ENCODE measurements around the gene NUAK2.

The NUAK2 gene

DNA sequence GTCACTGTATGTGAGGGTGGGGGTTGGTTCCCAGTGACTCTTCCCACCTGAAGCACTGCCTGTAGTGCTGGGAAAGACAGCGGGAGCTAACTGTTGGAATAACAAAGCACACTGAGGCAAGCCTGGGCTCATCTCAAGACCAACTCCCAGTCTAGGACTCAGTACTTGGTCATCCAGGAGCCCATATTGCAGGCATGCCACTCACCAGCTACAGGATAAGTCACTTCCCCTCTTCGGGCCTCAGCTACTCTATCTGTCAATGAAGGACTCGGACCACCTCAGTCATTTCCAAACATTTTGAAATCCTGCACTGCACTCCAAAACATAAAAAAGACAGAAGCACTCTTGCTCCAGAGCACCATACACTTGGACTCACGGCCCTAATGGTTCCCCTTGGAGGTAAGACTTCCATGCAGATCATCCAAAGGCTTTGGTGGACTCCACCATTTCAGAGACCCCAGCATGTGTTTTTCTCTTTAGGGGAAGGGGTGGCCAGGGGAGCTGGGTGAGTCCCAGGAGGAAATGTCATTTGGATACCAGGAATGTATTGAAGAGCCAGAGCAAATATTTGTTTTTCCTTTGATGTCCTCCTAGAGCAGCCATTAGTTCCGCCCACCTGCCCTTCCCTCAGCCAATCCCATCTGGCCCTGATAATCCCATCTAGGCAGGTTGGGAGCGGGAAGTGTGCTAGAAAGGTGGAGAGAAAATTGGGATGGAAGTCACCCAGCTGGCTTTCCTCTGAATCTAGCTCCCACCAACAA, 3.1 kb downstream of the NUAK2 start:
- Histone ChIP-seq H4K8ac (ENCODE audit: low read length) (peak overlapping the region; percentile 65), H3K36me3 (ENCODE audit: control insufficient read depth in 1 of 2, insufficient read depth in 2 of 2, low read depth in 1 of 2, low read length in 2 of 2) (peaks cover 0 to 6% of the 10 kb centered on the region in 2 experiments), H3K4me3 (ENCODE audit: insufficient read depth in 1 of 2, low read depth in 1 of 2, low read length in 2 of 2) (peak overlapping the region in 1 of 2 experiments; percentile 2), H3K18ac (ENCODE audit: low read depth in 1 of 2, low read length in 2 of 2) (no peak overlapping the region), H3K4me2 (ENCODE audit: low read length, poor library complexity, severe bottlenecking) (peak overlapping the region; percentile 73), H3K27ac (ENCODE audit: low read length, poor library complexity, severe bottlenecking) (peak overlapping the region; percentile 70), H2BK5ac (ENCODE audit: low read depth, low read length, poor library complexity, severe bottlenecking) (no peak overlapping the region), H2BK12ac (ENCODE audit: low read length in 2 of 2) (peak overlapping the region in 1 of 2 experiments; percentile 38), H3K9me3 (ENCODE audit: control insufficient read depth, low read length) (no peaks in the 10 kb centered on the region), H3K79me1 (replicated peaks; ENCODE audit: low read length, poor library complexity, severe bottlenecking) (peaks cover 4% of the 10 kb centered on the region), H3K27me3 (ENCODE audit: control insufficient read depth in 1 of 2, insufficient read depth in 1 of 2, low read length in 2 of 2) (no peaks in the 10 kb centered on the region), H2AFZ (ENCODE audit: low read depth, low read length) (no peak overlapping the region), H2BK120ac (ENCODE audit: low read depth, low read length) (no peak overlapping the region), H3K4me1 (ENCODE audit: control insufficient read depth, insufficient read depth, low read depth, low read length) (peaks cover 39% of the 10 kb centered on the region), H2BK15ac (ENCODE audit: low read depth, poor library complexity, severe bottlenecking) (no peak overlapping the region), H2AK5ac (ENCODE audit: low read length, severe bottlenecking) (peak overlapping the region; percentile 63), H3K9ac (ENCODE audit: low read length) (no peak overlapping the region), H3K4ac (ENCODE audit: low read depth in 1 of 2, low read length in 2 of 2) (peak overlapping the region in 1 of 2 experiments; percentile 48), H3K23ac (ENCODE audit: low read length in 2 of 2) (peak overlapping the region in 1 of 2 experiments; percentile 10), H4K91ac (ENCODE audit: low read length) (no peak overlapping the region), H3K14ac (ENCODE audit: low read length in 2 of 2) (no peak overlapping the region)
- WGBS: 82% methylated on average over 5 of the region's 6 CpGs
- no peak for DNase-seq

DNA sequence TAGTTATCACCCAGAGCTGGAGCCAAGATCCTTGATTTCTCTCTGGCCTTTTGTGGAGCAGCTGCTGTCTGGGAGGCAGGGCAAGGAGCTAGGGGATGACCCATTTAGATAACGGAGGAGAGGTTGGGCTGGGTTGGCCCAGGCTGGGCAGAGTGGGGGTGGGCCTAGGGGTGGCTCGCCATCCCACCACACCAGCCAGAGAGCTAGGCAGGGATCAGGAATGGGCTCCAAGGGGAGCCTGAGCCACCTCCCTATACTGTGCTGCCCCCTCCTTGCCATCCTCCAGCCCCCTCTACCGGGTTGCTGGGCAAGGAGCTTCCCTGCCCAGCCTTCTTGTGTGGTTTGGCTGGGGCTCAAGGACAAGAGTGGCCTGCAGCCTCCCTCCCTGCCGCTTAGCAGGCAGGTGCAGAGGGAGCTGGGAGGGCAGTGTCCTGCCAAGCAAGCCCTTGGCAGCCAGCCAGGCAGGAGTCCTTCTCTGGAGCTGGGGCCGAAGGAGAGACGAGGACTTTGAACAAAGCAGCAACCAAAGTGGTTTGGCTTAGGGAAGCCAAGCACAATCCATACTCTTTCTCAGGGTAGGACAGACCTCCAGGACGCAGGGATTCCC, 4.1 kb downstream of the NUAK2 start:
- H3K27me3 ChIP-seq (ENCODE audit: control insufficient read depth in 1 of 2, insufficient read depth in 1 of 2, low read length in 2 of 2): no peaks in the 10 kb centered on the region
- H2BK120ac ChIP-seq (ENCODE audit: low read depth, low read length): peak overlapping the region; percentile 57
- H2AK5ac ChIP-seq (ENCODE audit: low read length, severe bottlenecking): peak overlapping the region; percentile 63
- peak overlapping the region in 1 of 2 experiments; percentile 77 for H3K4ac ChIP-seq (ENCODE audit: low read depth in 1 of 2, low read length in 2 of 2)
- peak overlapping the region; percentile 72 for H4K91ac ChIP-seq (ENCODE audit: low read length)
- whole genome bisulfite sequencing: 73% methylated on average over 6 of the region's 7 CpGs
- H3K23ac ChIP-seq (ENCODE audit: low read length in 2 of 2): no peak overlapping the region
- no peak overlapping the region for H2BK15ac ChIP-seq (ENCODE audit: low read depth, poor library complexity, severe bottlenecking)
- H3K4me1 ChIP-seq (ENCODE audit: control insufficient read depth, insufficient read depth, low read depth, low read length): peaks cover 44% of the 10 kb centered on the region
- peaks cover 0 to 8% of the 10 kb centered on the region in 2 experiments for H3K36me3 ChIP-seq (ENCODE audit: control insufficient read depth in 1 of 2, insufficient read depth in 2 of 2, low read depth in 1 of 2, low read length in 2 of 2)
- H3K79me1 ChIP-seq (replicated peaks; ENCODE audit: low read length, poor library complexity, severe bottlenecking): peaks cover 4% of the 10 kb centered on the region
- H3K4me3 ChIP-seq (ENCODE audit: insufficient read depth in 1 of 2, low read depth in 1 of 2, low read length in 2 of 2): peak overlapping the region in 1 of 2 experiments; percentile 34
- peak overlapping the region; percentile 65 for H4K8ac ChIP-seq (ENCODE audit: low read length)
- H3K18ac ChIP-seq (ENCODE audit: low read depth in 1 of 2, low read length in 2 of 2): peak overlapping the region; percentile 37 to 67
- H3K9ac ChIP-seq (ENCODE audit: low read length): no peak overlapping the region
- H3K4me2 ChIP-seq (ENCODE audit: low read length, poor library complexity, severe bottlenecking): peak overlapping the region; percentile 73
- H2AFZ ChIP-seq (ENCODE audit: low read depth, low read length): no peak overlapping the region
- H3K27ac ChIP-seq (ENCODE audit: low read length, poor library complexity, severe bottlenecking): peak overlapping the region; percentile 70
- H2BK5ac ChIP-seq (ENCODE audit: low read depth, low read length, poor library complexity, severe bottlenecking): no peak overlapping the region
- DNase-seq: no peak
- H3K14ac ChIP-seq (ENCODE audit: low read length in 2 of 2): peak overlapping the region in 1 of 2 experiments; percentile 68
- H2BK12ac ChIP-seq (ENCODE audit: low read length in 2 of 2): peak overlapping the region; percentile 55 to 78
- no peaks in the 10 kb centered on the region for H3K9me3 ChIP-seq (ENCODE audit: control insufficient read depth, low read length)

DNA sequence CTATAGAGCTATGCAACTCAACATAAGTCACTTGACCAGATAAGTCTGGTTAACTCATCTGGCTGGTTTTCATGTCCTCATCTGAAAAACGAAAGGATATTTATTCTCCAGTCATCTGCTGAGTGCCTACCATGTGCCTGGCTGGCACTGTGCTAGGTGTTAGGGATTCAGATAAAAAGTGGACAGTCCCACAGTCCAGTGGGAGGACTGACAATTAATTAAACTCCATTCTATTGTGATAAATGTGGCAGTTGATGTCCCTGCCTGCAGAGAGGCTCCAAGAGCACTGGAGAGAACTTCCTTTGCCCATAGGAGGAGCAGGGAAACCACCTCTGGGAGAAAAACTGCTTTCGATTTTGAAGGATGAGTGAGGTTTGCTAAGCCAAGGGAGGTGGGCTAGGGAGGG, 5.4 kb downstream of the NUAK2 start:
- Histone ChIP-seq H2AK5ac (ENCODE audit: low read length, severe bottlenecking) (peak overlapping the region; percentile 8), H3K27me3 (ENCODE audit: control insufficient read depth in 1 of 2, insufficient read depth in 1 of 2, low read length in 2 of 2) (no peaks in the 10 kb centered on the region), H2BK12ac (ENCODE audit: low read length in 2 of 2) (no peak overlapping the region), H3K4me2 (ENCODE audit: low read length, poor library complexity, severe bottlenecking) (no peak overlapping the region), H3K27ac (ENCODE audit: low read length, poor library complexity, severe bottlenecking) (no peak overlapping the region), H3K23ac (ENCODE audit: low read length in 2 of 2) (no peak overlapping the region), H2BK5ac (ENCODE audit: low read depth, low read length, poor library complexity, severe bottlenecking) (no peak overlapping the region), H3K4ac (ENCODE audit: low read depth in 1 of 2, low read length in 2 of 2) (no peak overlapping the region), H3K9ac (ENCODE audit: low read length) (no peak overlapping the region), H3K36me3 (ENCODE audit: control insufficient read depth in 1 of 2, insufficient read depth in 2 of 2, low read depth in 1 of 2, low read length in 2 of 2) (peaks cover 5 to 18% of the 10 kb centered on the region in 2 experiments), H2BK120ac (ENCODE audit: low read depth, low read length) (no peak overlapping the region), H3K4me3 (ENCODE audit: insufficient read depth in 1 of 2, low read depth in 1 of 2, low read length in 2 of 2) (no peak overlapping the region), H2AFZ (ENCODE audit: low read depth, low read length) (no peak overlapping the region), H3K18ac (ENCODE audit: low read depth in 1 of 2, low read length in 2 of 2) (peak overlapping the region in 1 of 2 experiments; percentile 37), H3K9me3 (ENCODE audit: control insufficient read depth, low read length) (no peaks in the 10 kb centered on the region), H3K14ac (ENCODE audit: low read length in 2 of 2) (no peak overlapping the region), H4K8ac (ENCODE audit: low read length) (no peak overlapping the region), H2BK15ac (ENCODE audit: low read depth, poor library complexity, severe bottlenecking) (no peak overlapping the region), H4K91ac (ENCODE audit: low read length) (no peak overlapping the region), H3K4me1 (ENCODE audit: control insufficient read depth, insufficient read depth, low read depth, low read length) (peaks cover 45% of the 10 kb centered on the region), H3K79me1 (replicated peaks; ENCODE audit: low read length, poor library complexity, severe bottlenecking) (no peaks in the 10 kb centered on the region)
- 67% methylated on average over 2 of the region's 2 CpGs for WGBS
- DNase-seq: no peak

DNA sequence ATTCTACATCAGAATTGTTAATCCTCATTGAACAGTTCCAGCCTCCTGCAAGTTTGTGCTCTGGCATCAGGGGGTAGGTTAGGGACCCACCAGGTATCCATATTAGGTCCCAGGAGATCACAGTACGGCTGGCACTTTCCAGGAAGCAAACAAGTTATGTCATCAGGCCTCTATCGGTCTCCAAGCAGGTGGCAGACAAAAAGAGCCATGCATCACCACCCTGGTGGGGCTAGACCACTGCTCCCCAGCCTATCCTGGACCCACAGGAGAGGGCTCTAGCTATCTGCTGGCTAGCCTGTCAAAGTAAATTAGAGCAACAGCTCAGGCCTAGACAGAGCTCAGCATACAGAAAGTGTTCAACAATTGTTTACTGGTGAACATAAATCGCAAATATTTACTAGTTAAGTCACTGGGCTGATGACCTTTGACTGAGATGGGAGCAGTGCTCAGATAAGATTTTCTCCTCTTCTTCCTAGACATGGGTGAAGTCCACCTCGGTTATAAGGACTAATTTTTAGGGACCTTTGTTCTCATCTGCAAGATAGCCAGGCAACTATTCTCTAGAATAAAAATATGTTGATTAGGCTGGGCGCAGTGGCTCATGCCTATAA, 6.4 kb downstream of the NUAK2 start:
- H3K4me1 ChIP-seq (ENCODE audit: control insufficient read depth, insufficient read depth, low read depth, low read length): peaks cover 47% of the 10 kb centered on the region
- H2BK15ac ChIP-seq (ENCODE audit: low read depth, poor library complexity, severe bottlenecking): no peak overlapping the region
- no peaks in the 10 kb centered on the region for H3K27me3 ChIP-seq (ENCODE audit: control insufficient read depth in 1 of 2, insufficient read depth in 1 of 2, low read length in 2 of 2)
- no peak overlapping the region for H2BK5ac ChIP-seq (ENCODE audit: low read depth, low read length, poor library complexity, severe bottlenecking)
- H3K36me3 ChIP-seq (ENCODE audit: control insufficient read depth in 1 of 2, insufficient read depth in 2 of 2, low read depth in 1 of 2, low read length in 2 of 2): peaks cover 14 to 29% of the 10 kb centered on the region in 2 experiments
- no peak overlapping the region for H4K8ac ChIP-seq (ENCODE audit: low read length)
- H3K9me3 ChIP-seq (ENCODE audit: control insufficient read depth, low read length): no peaks in the 10 kb centered on the region
- no peak overlapping the region for H2AFZ ChIP-seq (ENCODE audit: low read depth, low read length)
- H3K27ac ChIP-seq (ENCODE audit: low read length, poor library complexity, severe bottlenecking): peak overlapping the region; percentile 18
- no peak overlapping the region for H3K4me3 ChIP-seq (ENCODE audit: insufficient read depth in 1 of 2, low read depth in 1 of 2, low read length in 2 of 2)
- peak overlapping the region; percentile 39 for H2BK120ac ChIP-seq (ENCODE audit: low read depth, low read length)
- H3K4me2 ChIP-seq (ENCODE audit: low read length, poor library complexity, severe bottlenecking): no peak overlapping the region
- peak overlapping the region in 1 of 2 experiments; percentile 38 for H2BK12ac ChIP-seq (ENCODE audit: low read length in 2 of 2)
- H3K23ac ChIP-seq (ENCODE audit: low read length in 2 of 2): no peak overlapping the region
- no peak overlapping the region for H3K14ac ChIP-seq (ENCODE audit: low read length in 2 of 2)
- no peak overlapping the region for H4K91ac ChIP-seq (ENCODE audit: low read length)
- H3K9ac ChIP-seq (ENCODE audit: low read length): no peak overlapping the region
- no peak for DNase-seq
- H2AK5ac ChIP-seq (ENCODE audit: low read length, severe bottlenecking): peak overlapping the region; percentile 0
- 82% methylated on average over 4 of the region's 5 CpGs for WGBS
- H3K79me1 ChIP-seq (replicated peaks; ENCODE audit: low read length, poor library complexity, severe bottlenecking): peaks cover 6% of the 10 kb centered on the region
- no peak overlapping the region for H3K18ac ChIP-seq (ENCODE audit: low read depth in 1 of 2, low read length in 2 of 2)
- no peak overlapping the region for H3K4ac ChIP-seq (ENCODE audit: low read depth in 1 of 2, low read length in 2 of 2)
